Fibroblast of mammary gland (primary cell): ENCODE measurements around the gene LHFPL3.
"Not testable (repeated sequence)": the region's sequence is repeated elsewhere in the genome, so short reads cannot be mapped to it uniquely, and the experiment has no call there.

Source experiments
- DNase-seq: peaks from one replicate; pipeline ENCODE4 v3.0.0-alpha.2; 2010; ENCODE audit warnings: low read depth
- H3K4me3 ChIP-seq: 2 replicates; pipeline ENCODE4 v1.5.1; 2011; ENCODE audit warnings: low read depth, mild to moderate bottlenecking, low read length, moderate library complexity; ENCODE audit not compliant: control insufficient read depth
- TF ChIP-seq, protein P1 (sequence below): conservative IDR thresholded peaks from 2 replicates; pipeline ENCODE4 v1.5.1; 2011; ENCODE audit warnings: low read depth, low read length, inconsistent platforms; ENCODE audit not compliant: control insufficient read depth, insufficient read depth

Gene LHFPL3

DNA sequence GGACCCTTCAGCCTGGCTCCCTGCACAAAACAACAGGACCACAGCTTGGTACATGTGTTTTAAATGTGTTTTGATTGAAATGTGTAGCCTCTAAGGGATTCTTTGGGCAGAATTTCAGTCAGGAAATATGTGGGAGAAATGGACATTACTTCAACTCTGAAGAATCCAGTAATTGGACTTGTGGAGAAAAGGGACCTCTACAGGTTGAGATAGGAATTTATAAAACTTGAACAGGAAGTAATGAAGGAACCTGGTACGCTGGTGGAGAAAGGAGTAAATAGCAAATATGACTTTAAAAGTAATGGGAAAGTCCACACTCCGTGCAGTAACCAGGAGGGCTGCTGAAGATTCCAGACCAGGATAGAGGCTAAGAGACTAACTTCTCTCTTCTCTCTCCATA, 220.5 kb downstream of the LHFPL3 start:
- TF ChIP-seq, protein P1, sequence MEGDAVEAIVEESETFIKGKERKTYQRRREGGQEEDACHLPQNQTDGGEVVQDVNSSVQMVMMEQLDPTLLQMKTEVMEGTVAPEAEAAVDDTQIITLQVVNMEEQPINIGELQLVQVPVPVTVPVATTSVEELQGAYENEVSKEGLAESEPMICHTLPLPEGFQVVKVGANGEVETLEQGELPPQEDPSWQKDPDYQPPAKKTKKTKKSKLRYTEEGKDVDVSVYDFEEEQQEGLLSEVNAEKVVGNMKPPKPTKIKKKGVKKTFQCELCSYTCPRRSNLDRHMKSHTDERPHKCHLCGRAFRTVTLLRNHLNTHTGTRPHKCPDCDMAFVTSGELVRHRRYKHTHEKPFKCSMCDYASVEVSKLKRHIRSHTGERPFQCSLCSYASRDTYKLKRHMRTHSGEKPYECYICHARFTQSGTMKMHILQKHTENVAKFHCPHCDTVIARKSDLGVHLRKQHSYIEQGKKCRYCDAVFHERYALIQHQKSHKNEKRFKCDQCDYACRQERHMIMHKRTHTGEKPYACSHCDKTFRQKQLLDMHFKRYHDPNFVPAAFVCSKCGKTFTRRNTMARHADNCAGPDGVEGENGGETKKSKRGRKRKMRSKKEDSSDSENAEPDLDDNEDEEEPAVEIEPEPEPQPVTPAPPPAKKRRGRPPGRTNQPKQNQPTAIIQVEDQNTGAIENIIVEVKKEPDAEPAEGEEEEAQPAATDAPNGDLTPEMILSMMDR, result peak; percentile 18
- peak; percentile 29 for DNase-seq
- no peak overlapping the region for H3K4me3 ChIP-seq

- no peak overlapping the region for H3K4me3 ChIP-seq
- DNase-seq, result peak; percentile 94
Observed at GRCh38 chr7:104550362-104550761, 222.0 kb downstream of the LHFPL3 start.

DNA sequence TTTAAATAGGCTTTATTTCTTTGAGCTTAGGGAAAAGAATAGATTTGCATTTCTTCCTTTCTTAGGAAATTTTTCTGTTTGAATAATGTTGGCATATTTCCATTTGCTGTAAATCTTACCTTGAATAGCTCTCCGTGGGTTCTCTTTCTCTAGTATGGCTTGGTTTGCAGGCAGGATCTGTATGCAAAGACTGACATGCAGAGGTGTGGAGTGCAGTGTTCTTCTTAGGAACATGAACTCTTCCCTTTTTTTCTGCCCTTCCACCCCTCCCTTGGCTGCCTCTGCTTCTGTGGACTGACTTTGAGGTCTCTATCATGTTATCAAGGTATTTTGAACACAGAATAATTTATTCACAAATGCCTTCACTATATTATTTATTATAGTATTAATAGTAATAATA, 222.8 kb downstream of the LHFPL3 start:
- TF ChIP-seq, protein P1, result no peak
- H3K4me3 ChIP-seq, result no peak overlapping the region
- no peak for DNase-seq

More at GRCh38 chr7:104550362-104550761, 222.0 kb downstream of the LHFPL3 start:
- TF ChIP-seq, protein P1, result no peak

DNA sequence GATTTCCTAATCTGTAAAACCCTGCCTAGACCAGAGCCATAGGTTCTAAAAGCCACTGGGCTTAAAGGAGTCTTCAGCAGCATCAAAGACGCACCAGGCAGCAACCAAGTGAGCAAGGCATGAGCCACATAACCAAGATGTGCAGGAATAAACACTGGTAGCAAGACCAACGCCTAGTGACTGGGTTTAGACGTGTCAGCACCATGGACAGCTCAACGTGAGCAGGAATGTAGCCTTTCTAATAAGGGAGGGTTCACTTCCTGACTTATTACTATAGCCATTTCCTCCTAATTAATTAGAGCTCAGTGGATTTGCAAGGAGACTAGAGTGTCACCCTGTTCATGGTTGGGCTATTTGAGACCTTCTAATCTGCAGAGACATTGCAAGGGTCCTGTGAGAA, 223.7 kb downstream of the LHFPL3 start:
- H3K4me3 ChIP-seq, result no peak overlapping the region
- TF ChIP-seq, protein P1, result no peak
- DNase-seq, result peak; percentile 69

DNA sequence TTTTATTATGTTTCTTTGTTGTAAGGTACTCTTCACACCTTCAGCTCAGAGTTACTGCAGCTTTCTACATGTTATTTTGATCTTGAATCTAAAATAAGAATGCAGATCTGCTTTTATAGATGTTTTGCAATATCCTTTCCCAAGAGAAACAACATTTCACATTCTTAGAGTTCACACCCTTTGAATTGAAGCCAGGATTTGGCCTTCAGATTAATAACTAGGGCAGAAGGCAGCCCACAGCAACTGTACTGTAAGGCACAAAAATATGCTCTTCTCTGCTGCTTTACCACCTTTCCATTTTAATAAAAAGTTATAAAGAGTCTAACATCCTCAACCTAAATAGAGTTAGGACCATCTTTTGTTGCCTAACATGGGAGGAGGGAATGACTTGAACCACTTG, 224.7 kb downstream of the LHFPL3 start:
- DNase-seq, result peak; percentile 47
- H3K4me3 ChIP-seq, result no peak overlapping the region
- TF ChIP-seq, protein P1, result no peak

GRCh38 chr7:104563350-104563901, 235.0 kb downstream of the LHFPL3 start:
- H3K4me3 ChIP-seq, DNase-seq: not testable (repeated sequence)

- TF ChIP-seq, protein P1, result no peak
- no peak overlapping the region for H3K4me3 ChIP-seq
- no peak for DNase-seq
Observed at GRCh38 chr7:104569751-104570150, 241.3 kb downstream of the LHFPL3 start.
